ENCODE data around the gene C2CD2. TPM values are rescaled to one million over a fixed set of nuclear protein-coding genes. Genes with fewer than 3 reads are reported as not detected.

Gene C2CD2
- total RNA-seq, 1 donor from 2014 or later, result 18.1 TPM

GRCh38 chr21:41861255-41861654 is 92.6 kb downstream of the C2CD2 start:
- no peak for DNase-seq (ENCODE audit: low spot score)
- TF ChIP-seq CTCF (IDR thresholded peaks at IDR 0.05), result no peak
- no peaks in the 10 kb centered on the region for H3K9me3 Mint-ChIP-seq (ENCODE audit: low read depth)
- no peaks in the 10 kb centered on the region for H3K27me3 Mint-ChIP-seq (ENCODE audit: low read depth)
- H3K4me1 Mint-ChIP-seq (ENCODE audit: low read depth), result peaks cover 25% of the 10 kb centered on the region
- no peak overlapping the region for H3K27ac Mint-ChIP-seq (ENCODE audit: unreplicated experiment)
- H3K4me3 Mint-ChIP-seq (ENCODE audit: unreplicated experiment), result no peak overlapping the region
- peaks cover 10% of the 10 kb centered on the region for H3K36me3 Mint-ChIP-seq (ENCODE audit: low read depth)

DNA sequence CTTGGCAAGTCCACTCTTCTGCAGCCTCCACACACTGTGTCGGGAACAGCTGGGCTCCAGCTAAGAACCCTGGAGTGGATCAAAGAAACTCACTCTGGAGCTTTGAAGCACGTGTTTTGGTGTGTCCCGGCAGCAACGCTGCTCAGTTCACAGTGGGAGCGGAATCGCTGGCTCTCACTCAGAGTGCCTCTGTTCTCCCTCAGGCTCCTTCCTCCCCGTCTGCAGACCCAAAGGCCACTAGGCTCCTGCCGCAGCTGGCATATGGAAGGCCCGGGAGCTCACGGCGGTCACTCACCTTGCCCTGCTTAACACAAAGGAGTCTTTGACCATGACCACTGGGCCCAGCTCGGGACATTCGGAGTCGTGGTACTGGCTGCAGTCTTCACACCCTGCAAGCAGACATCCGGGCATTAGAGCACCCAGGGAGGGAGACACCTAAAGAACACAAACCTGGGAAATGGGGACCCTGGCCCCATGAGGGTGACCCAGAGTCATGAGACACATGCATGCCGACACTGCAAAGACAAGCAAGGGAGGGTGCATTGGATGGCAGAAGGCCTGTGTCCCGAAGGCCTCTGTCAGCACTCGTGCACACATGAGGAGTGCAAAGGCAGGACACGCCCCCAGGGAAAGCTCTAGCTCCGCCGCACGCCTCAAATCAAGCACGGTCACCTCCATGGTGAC is 94.4 kb downstream of the C2CD2 start:
- Mint-ChIP-seq H3K27me3 (ENCODE audit: low read depth) (no peaks in the 10 kb centered on the region), H3K9me3 (ENCODE audit: low read depth) (no peaks in the 10 kb centered on the region), H3K36me3 (ENCODE audit: low read depth) (peaks cover 15% of the 10 kb centered on the region), H3K4me1 (ENCODE audit: low read depth) (peaks cover 23% of the 10 kb centered on the region), H3K4me3 (ENCODE audit: unreplicated experiment) (no peak overlapping the region), H3K27ac (ENCODE audit: unreplicated experiment) (no peak overlapping the region)
- TF ChIP-seq CTCF (IDR thresholded peaks at IDR 0.05), result no peak
- DNase-seq (ENCODE audit: low spot score), result no peak

GRCh38 chr21:41858466-41859296 is 95.1 kb downstream of the C2CD2 start:
- Mint-ChIP-seq H3K36me3 (ENCODE audit: low read depth) (peaks cover 22% of the 10 kb centered on the region), H3K27ac (ENCODE audit: unreplicated experiment) (no peak overlapping the region), H3K9me3 (ENCODE audit: low read depth) (no peaks in the 10 kb centered on the region), H3K4me3 (ENCODE audit: unreplicated experiment) (no peak overlapping the region), H3K4me1 (ENCODE audit: low read depth) (peaks cover 21% of the 10 kb centered on the region), H3K27me3 (ENCODE audit: low read depth) (no peaks in the 10 kb centered on the region)
- TF ChIP-seq CTCF (IDR thresholded peaks at IDR 0.05), result no peak
- DNase-seq (ENCODE audit: low spot score), result no peak

DNA sequence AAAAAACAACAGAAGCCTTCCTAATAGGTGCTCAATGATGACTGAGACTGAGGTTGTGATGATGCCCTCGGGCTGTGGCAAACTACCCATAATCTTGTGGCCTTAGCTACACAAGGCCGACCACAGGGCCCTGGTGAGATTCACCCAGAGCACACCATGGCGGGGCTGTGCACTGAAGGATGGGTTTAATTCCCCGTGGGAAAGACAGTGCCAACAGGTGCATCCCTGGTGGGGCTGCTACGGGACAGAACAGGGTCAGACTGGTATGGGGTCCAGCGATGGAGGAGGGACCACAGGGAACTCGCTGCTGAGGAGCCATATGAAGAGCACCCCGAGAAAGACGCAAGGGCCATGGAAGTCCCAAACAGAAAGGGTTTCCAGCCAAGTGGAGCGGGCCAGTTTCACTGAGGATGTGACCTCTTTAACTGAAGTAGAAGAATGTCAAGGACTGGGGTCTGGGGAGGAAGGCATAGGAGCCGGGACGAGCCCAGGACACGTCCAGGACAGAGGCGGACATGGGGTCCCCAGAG is 96.0 kb downstream of the C2CD2 start:
- no peak overlapping the region for H3K27ac Mint-ChIP-seq (ENCODE audit: unreplicated experiment)
- H3K36me3 Mint-ChIP-seq (ENCODE audit: low read depth), result peaks cover 24% of the 10 kb centered on the region
- peaks cover 13% of the 10 kb centered on the region for H3K4me1 Mint-ChIP-seq (ENCODE audit: low read depth)
- no peak for TF ChIP-seq CTCF (IDR thresholded peaks at IDR 0.05)
- no peaks in the 10 kb centered on the region for H3K27me3 Mint-ChIP-seq (ENCODE audit: low read depth)
- H3K9me3 Mint-ChIP-seq (ENCODE audit: low read depth), result no peaks in the 10 kb centered on the region
- H3K4me3 Mint-ChIP-seq (ENCODE audit: unreplicated experiment), result no peak overlapping the region
- peak; percentile 44 for DNase-seq (ENCODE audit: low spot score)

DNA sequence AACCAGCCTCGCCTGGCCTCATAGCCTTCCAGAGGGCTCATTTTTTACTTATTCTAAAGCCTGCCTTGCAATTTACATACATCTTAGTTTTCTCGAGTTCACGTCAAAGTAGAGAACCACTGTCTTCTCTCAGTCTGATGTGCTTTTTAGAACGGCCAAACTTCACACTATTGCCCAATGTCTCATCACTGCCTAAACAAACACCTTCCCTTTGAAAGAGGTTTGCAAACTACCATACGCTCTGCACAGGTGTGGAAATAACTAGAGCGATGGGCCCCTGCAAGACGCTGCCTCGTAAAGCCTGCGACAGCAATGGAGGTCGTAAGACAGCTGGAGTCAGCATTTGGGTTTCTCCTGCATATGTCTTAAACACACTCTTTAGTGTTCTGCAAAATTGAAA is 97.2 kb downstream of the C2CD2 start:
- Mint-ChIP-seq H3K27me3 (ENCODE audit: low read depth) (no peaks in the 10 kb centered on the region), H3K4me3 (ENCODE audit: unreplicated experiment) (no peak overlapping the region), H3K27ac (ENCODE audit: unreplicated experiment) (no peak overlapping the region), H3K36me3 (ENCODE audit: low read depth) (peaks cover 24% of the 10 kb centered on the region), H3K4me1 (ENCODE audit: low read depth) (peaks cover 3% of the 10 kb centered on the region), H3K9me3 (ENCODE audit: low read depth) (no peaks in the 10 kb centered on the region)
- TF ChIP-seq CTCF (IDR thresholded peaks at IDR 0.05), result no peak
- DNase-seq (ENCODE audit: low spot score), result peak; percentile 8

Measured in chondrocyte (in vitro differentiated cells).